GM12864 (cell line): ENCODE data around the gene ZNF101.
"Not testable (repeated sequence)": the region's sequence is repeated elsewhere in the genome, so short reads cannot be mapped to it uniquely, and the experiment has no call there.

ENCODE experiments used
- DNase-seq: peaks from one replicate; pipeline ENCODE4 v3.0.0-alpha.2; 2011; ENCODE audit warnings: low read depth
- H3K4me3 ChIP-seq: 2 replicates; pipeline ENCODE4 v1.5.1; 2011; ENCODE audit warnings: mild to moderate bottlenecking, low read depth, low read length, control low read depth
- TF ChIP-seq, protein P1 (sequence below): IDR thresholded peaks from 2 replicates; pipeline ENCODE4 v1.5.1; 2011; ENCODE audit warnings: low read depth, mild to moderate bottlenecking, moderate library complexity, low read length, control low read depth, inconsistent platforms; ENCODE audit errors: missing control alignments

Gene ZNF101

DNA sequence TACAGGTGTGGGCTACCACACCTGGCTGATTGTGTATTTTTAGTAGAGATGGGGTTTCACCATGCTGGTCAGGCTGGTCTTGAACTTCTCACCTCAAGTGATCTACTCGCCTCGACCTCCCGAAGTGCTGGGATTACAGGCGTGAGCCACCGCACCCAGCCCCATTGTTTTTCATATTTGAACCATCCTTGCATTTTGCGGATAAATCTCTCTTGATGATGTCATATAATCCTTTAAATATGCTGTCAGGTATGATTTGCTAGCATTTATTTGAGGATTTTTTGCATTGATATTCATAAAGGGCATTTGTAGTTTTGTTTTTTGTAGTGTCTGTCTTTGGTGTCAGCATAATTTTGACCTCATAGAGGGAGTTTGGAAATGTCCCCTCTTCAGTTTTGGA is 5.7 kb downstream of the ZNF101 start:
- no peak overlapping the region for H3K4me3 ChIP-seq
- DNase-seq: no peak
- TF ChIP-seq, protein P1, sequence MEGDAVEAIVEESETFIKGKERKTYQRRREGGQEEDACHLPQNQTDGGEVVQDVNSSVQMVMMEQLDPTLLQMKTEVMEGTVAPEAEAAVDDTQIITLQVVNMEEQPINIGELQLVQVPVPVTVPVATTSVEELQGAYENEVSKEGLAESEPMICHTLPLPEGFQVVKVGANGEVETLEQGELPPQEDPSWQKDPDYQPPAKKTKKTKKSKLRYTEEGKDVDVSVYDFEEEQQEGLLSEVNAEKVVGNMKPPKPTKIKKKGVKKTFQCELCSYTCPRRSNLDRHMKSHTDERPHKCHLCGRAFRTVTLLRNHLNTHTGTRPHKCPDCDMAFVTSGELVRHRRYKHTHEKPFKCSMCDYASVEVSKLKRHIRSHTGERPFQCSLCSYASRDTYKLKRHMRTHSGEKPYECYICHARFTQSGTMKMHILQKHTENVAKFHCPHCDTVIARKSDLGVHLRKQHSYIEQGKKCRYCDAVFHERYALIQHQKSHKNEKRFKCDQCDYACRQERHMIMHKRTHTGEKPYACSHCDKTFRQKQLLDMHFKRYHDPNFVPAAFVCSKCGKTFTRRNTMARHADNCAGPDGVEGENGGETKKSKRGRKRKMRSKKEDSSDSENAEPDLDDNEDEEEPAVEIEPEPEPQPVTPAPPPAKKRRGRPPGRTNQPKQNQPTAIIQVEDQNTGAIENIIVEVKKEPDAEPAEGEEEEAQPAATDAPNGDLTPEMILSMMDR: no peak

DNA sequence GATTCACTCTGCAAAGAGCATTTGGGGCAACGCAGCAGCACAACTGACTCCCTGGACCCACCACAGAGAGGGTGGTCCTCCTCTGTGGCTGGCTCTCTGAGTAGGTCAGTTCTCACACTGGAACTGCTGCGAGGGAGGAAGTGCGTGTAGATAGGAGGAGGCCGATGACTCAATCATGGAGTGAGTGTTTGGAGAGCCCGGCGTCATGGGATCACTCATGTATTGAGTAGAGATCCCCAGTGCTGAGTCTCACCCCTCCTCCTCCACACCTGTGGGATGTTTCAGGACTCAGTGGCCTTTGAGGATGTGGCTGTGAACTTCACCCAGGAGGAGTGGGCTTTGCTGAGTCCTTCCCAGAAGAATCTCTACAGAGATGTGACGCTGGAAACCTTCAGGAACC is 8.9 kb downstream of the ZNF101 start:
- DNase-seq: no peak
- H3K4me3 ChIP-seq: no peak overlapping the region
- TF ChIP-seq, protein P1: no peak

DNA sequence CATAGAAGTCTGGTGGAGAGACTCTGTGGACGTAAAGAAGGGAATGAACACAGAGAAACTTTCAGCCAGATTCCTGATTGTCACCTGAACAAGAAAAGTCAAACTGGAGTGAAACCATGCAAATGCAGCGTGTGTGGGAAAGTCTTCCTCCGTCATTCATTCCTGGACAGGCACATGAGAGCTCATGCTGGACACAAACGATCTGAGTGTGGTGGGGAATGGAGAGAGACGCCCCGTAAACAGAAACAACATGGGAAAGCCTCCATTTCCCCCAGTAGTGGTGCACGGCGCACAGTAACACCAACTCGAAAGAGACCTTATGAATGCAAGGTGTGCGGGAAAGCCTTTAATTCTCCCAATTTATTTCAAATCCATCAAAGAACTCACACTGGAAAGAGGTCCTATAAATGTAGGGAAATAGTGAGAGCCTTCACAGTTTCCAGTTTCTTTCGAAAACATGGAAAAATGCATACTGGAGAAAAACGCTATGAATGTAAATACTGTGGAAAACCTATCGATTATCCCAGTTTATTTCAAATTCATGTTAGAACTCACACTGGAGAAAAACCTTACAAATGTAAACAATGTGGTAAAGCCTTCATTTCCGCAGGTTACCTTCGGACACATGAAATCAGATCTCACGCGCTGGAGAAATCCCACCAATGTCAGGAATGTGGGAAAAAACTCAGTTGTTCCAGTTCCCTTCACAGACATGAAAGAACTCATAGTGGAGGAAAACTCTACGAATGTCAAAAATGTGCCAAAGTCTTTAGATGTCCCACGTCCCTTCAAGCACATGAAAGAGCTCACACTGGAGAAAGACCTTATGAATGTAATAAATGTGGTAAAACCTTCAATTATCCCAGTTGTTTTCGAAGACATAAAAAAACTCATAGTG is 10.8 kb downstream of the ZNF101 start:
- TF ChIP-seq, protein P1: no peak
- H3K4me3 ChIP-seq: no peak overlapping the region
- DNase-seq: no peak

DNA sequence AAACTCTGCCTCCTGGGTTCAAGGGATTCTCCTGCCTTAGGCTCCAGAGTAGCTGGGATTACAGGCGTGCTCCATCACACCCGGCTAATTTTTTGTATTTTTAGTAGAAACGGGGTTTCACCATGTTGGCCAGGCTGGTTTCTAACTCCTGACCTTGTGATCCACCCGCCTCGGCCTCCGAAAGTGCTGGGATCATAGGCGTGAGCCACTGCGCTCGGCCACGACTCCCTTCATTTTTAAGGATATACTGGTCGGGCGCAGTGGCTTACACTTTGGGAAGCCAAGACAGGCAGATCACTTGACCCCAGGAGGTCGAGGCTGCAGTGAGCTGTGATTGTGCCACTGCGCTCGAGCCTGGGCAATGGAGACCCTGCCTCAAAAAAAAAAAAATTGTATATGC is 17.5 kb downstream of the ZNF101 start:
- H3K4me3 ChIP-seq, DNase-seq: not testable (repeated sequence)

DNA sequence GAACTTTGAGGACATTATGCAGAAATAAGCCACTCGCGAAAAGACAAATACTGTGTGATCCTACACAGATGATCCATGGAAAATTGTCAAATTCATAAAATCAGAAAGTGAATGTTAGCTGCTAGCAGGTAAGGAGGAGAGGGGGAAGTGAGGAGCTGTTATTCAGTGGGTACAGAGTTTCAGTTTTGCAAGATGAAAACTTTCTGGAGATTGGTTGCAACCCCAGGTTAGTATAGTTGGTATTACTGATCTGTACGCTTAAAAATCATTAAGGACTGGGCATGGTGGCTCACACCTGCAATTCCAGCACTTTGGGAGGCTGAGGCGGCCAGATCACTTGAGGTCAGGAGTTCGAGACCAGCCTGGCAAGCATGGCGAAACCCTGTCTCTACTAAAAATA is 17.9 kb downstream of the ZNF101 start:
- no peak for DNase-seq
- TF ChIP-seq, protein P1: no peak
- no peak overlapping the region for H3K4me3 ChIP-seq

DNA sequence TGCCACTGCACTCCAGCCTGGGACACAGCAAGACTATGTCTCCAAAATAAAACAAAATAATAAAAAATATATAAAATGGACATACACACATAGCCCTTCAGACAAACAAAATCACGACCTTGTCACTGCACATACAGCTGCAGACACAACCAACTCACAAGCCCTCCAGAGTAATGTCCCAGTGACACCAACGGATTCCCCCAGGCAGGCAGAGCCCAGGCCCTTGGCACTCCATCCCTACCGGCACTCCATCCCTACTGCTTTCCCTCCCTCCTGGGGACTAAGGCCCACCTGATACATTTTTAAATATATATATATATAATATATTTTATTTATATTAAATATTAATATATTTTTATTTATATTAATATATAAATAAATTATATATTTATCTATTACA is 18.5 kb downstream of the ZNF101 start:
- DNase-seq: no peak
- TF ChIP-seq, protein P1: no peak
- H3K4me3 ChIP-seq: no peak overlapping the region

DNA sequence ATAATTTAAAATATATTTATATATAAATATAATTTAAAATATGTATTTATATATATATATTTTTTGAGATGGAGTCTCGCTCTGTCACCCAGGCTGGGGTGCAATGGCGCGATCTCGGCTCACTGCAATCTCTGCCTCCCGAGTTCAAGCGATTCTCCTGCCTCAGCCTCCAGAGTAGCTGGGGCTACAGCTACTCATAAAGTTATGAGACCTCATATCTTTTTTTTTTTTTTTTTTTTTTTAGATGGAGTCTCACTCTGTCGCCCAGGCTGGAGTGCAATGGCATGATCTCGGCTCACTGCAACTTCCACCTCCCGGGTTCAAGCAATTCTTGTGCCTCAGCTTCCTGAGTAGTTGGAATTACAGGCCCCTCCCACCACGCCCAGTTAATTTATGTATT is 20.4 kb downstream of the ZNF101 start:
- H3K4me3 ChIP-seq, DNase-seq: not testable (repeated sequence)

- no peak for DNase-seq
- no peak overlapping the region for H3K4me3 ChIP-seq
- TF ChIP-seq, protein P1: no peak
Observed at GRCh38 chr19:19691683-19692082, 23.0 kb downstream of the ZNF101 start.
